HS-27A (cell line): ENCODE data around the gene SETD4.
A peak's percentile ranks its signal among the peaks of the same experiment; 100 is the strongest.
"Not testable (repeated sequence)": the region's sequence is repeated elsewhere in the genome, so short reads cannot be mapped to it uniquely, and the experiment has no call there.

Experiments used
- DNase-seq: peaks from one replicate; pipeline ENCODE4 v3.0.0-alpha.2; 2012; ENCODE audit warnings: low read depth, missing footprints

Gene SETD4, protein sequence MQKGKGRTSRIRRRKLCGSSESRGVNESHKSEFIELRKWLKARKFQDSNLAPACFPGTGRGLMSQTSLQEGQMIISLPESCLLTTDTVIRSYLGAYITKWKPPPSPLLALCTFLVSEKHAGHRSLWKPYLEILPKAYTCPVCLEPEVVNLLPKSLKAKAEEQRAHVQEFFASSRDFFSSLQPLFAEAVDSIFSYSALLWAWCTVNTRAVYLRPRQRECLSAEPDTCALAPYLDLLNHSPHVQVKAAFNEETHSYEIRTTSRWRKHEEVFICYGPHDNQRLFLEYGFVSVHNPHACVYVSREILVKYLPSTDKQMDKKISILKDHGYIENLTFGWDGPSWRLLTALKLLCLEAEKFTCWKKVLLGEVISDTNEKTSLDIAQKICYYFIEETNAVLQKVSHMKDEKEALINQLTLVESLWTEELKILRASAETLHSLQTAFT

GRCh38 chr21:36060159-36060921 lies at the start of gene SETD4:
SETD4 (minus strand) TSS chr21:36060526; CDS start chr21:36058888, 1,638 bp downstream.
- peak; percentile 49 for DNase-seq

DNA sequence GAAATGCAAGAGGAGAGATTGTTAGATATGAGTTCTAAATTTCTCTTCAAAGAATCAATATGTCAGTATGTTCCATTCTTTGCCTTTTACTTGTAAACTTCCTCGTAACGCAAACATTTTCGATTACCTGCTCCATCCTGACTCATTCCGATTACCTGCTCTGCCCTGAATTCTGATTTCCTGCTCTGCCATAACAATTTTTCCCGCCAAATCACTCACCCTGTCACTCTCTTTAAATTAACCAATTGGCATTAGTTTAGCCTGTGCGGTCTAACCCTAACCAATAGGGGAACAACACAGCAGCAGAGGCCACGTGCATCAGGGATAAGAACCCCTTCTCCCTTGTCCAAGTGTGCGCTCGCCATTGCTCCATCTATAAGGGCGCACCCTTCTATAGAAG lies 49.5 kb upstream of the SETD4 start:
- DNase-seq: no peak

DNA sequence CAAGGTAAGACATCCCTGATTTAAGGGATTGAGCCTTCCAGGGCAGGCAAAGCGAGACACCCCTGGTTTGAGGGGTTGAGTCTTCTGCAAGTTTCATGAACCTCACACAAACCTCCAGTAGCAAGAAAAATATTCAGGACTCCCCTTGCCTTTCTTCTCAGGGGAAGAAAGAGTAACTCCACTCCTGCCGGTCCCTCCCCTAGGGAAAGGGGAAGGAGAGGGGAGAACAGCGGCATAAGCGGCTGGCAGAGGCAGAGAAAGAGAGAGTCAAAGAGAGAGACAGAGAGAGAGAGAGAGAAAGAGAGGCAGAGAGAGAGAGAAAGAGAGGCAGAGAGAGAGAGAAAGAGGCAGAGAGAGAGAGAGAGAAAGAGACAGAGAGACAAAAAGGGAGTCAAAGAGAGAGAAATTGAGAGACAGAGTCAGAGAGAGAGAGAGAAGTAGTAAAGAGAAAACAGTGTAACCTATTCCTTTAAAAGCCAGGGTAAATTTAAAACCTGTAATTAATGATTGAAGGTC lies 45.1 kb upstream of the SETD4 start:
- DNase-seq: no peak

DNA sequence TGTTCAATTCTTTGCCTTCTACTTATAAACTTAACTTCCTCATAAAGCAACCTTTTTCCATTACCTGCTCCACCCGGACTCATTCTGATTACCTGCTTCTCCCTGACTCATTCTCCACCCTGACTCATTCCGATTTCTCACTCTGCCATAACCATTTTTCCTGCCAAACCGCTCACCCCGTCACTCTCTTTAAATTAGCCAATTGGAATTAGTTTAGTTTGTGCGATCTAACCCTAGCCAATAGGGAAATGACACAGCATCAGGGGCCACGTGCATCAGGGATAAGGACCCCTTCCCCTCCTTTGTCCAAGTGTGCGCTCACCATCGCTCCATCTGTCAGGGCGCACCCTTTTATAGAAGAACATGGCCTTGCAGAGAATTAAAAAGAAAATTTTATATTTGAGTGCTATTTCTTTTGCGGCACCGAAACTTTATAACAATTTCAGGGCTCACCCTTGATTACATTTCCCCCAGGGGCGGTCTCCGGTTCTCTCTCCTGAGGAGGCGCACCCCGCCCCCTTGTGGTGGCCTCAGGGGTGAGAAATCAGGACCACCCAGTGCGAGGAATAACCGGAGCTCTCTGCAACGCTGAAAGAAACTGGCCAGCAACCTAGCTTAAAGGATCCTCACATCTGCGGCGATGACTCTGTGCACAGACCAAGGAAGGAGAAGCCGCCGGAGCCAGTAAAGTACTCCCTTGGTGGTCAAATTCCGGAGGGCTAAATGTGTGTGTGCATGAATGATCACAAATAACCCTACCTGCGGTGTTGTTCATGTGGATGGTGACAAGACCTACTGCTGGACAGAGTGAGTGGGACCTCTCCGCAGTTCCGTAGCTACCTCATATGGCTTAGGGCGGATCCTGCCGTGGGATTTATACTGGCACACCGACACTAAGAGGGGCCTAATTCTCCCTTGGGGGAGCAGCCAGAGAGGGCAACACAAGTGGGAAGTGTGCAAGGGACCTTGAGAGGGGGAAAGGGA lies 44.3 kb upstream of the SETD4 start:
- no peak for DNase-seq

- DNase-seq: no peak
Measured at GRCh38 chr21:36103434-36103833, 43.1 kb upstream of the SETD4 start.

GRCh38 chr21:36100971-36101641 lies 40.8 kb upstream of the SETD4 start:
- DNase-seq: no peak

DNA sequence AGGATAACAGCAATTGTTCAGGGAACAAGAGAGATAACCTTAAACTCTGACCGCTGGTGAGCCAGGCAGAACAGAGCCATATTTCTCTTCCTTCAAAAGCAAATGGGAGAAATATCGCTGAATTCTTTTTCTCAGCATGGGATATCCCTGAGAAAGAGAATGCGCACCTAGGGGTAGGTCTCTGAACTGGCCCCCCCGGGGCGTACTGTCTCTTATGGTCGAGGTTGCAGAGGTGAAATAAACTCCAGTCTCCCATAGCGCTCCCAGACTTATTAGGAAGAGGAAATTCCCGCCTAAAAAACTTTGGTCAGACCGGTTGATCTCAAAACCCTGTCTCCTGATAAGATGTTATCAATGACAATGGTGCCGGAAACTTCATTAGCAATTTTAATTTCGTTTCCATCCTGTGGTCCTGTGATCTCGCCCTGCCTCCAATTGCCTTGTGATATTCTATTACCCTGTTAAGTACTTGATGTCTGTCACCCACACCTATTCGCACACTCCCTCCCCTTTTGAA lies 39.4 kb upstream of the SETD4 start:
- DNase-seq: not testable (repeated sequence)

DNA sequence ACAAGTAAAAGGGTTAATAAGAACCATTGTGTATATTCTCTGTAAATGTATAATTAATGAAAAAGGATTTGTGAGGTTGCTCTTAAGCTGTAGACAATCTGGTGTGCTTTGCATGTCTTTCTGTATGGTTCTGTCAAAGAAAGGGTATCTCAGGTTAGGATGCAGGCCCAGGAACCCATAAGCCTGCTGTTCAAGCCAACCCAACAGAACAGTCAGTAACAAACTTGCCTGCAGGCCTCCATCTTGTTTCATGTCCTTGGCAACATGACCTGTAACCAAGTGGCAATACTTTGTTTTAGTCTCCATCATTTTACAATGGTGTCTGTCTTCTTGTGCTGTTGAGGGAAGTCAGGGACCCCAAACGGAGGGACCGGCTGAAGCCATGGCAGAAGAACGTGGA lies 38.7 kb upstream of the SETD4 start:
- DNase-seq: no peak

- no peak for DNase-seq
Measured at GRCh38 chr21:36098182-36098532, 37.8 kb upstream of the SETD4 start.

DNA sequence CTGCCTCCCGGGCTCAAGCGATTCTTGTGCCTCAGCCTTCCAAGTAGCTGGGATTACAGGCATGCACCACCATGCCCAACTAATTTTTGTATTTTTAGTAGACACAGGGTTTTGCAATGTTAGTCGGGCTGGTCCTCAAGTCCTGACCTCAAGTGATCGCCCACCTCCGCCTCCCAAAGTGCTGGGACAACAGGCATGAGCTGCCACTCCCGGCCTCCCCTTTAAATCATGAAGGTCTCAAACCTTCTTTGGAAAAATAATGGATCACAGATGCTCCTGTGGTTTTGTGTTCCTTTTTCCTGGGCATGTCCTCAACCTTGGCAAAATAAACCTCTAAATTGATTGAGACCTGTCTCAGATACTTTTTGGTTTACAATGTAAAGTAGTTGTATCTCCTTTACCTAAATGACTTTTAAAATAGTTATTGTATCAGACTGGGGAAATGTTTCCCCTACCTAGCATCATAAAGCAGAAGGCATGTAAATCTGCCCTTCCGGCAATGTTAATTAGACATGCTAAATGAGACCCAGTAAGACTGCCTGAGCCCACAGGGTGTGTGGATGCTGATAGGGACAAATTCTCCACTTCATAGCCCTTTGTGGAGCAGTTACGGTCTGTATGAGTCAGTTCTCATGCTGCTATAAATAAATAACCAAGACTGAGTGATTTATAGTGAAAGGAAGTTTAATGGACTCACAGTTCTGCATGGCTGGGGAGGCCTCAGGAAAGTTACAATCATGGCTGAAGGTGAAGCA lies 37.3 kb upstream of the SETD4 start:
- DNase-seq: no peak

GRCh38 chr21:36096398-36097290 lies 36.3 kb upstream of the SETD4 start:
- no peak for DNase-seq

GRCh38 chr21:36093512-36093911 lies 33.2 kb upstream of the SETD4 start:
- no peak for DNase-seq

DNA sequence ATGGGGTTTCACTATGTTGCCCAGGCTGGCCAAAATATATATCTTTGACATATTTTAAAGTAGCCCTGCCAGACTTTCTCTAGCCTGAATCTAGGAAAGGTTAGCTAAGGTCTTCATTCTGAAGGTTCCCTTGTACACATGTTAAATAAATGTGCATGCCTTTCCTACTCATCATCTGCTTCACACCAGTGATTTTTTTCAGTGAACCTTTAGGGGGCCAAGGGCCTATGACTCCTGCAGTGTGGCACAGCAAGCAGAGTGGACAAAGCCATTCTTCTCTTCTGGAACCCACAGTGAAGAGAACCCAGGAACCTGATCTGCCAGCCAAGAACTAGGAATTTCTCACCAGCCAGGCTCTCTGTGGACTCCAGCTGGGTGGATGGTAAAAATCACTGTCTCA lies 32.4 kb upstream of the SETD4 start:
- DNase-seq: no peak

DNA sequence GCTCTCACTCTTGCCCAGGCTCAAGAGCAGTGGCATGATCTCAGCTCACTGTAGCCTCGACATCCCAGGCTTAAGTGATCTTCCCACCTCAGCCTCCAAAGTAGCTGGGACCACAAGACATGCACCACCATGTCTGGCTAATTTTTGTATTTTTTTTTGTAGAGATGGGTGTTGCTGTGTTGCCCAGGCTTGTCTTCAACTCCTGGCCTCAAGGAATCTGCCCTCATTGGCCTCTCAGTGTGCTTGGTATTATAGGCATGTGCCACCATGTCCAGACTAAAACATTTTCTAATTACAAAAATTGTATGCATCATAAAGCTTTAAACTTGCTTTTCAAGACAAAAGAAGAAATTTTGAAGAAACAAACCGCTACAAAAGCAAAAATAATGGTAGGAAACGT lies 29.6 kb upstream of the SETD4 start:
- DNase-seq: no peak

DNA sequence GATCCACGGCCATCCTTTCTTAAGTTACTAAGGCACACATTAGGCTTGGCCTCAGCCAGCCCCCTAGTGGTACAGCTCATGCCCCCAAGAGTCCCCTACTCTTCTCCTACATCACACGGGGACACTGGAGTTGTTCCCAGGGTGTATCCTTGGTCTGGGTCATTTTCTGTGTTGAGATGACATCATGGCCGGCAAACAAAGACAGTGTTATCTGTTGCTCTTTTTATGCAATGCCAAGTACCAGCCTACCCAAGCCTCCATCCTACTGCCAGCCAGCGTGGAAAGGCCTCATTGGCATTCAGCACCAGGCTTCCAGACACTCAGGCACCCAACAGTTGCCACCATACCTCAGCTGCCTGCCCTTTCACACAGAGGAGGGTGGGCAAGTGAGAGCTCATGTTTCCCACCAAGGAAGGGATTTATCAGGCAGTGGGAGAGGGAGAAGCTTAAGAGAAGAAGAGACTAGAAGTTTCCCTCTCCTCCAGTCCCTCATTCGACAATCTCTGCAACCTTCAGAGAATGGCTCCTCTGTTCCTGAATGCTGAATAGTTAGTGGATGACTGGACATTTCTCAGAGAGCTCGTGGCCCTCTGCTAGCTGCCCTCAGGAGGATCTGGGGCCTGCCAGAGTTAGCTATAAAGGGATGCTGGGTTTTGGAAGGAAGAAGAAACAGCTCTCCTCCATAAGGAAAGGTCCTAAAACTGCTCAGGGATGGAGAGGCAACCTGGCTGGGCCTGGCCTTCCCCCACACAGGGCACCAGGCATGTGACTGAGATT lies 27.2 kb upstream of the SETD4 start:
- no peak for DNase-seq

GRCh38 chr21:36082237-36082664 lies 21.9 kb upstream of the SETD4 start:
- DNase-seq: no peak

DNA sequence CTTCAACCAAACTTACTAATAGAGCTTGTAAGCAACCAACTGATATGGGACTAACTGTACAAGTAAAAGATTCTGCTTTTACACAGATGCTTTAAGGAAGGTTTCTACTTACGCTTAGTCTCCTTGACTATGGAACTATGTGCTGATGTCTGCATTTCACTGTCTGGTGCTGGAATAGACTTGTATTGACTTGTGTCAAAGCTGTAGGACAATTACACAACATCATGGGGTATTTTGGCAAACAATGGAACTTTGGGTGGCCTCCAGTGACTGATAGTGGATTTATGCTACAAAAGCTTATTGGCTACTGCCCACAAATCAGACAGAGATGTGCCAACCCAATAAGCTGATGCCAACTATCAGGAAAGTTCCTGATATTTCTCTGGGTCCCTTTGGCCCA lies 20.1 kb upstream of the SETD4 start:
- no peak for DNase-seq

DNA sequence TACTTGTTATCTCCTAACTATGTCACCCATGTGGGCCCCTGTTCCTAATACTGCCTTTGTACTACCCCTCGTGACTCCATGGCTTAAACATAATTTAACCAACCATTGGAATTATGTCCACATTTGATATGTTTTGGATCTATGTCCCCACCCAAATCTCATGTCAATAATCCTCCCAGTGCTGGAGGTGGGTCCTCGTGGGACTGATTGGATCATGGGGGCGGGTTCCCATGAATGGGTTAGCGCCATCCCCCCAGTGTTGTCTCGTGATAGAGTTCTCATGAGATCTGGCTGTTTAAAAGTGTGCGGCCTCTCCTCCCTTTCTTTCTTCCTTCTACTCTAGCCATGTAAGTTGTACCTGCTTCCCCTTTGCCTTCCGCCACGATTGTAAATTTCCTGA lies 19.3 kb upstream of the SETD4 start:
- DNase-seq: no peak
